PC-9 (cell line): ENCODE measurements around the gene SETBP1. TPM values are rescaled to one million over a fixed set of nuclear protein-coding genes. Genes with fewer than 3 reads are reported as not detected.

Experiments
- BruUV-seq: library from RNA; stranded (reverse); fragments of 400-500 nt; replicated peaks from 2 replicates; lab custom pipeline; 2021; lab: Mats Ljungman, UMichigan
- CTCF ChIA-PET: fragments of 300-600 bp; sonication (Branson Sonifier 250); formaldehyde crosslinking; loops from one replicate; lab custom pipeline; 2022; ENCODE audit warnings: antibody characterized with exemption; lab: Charles Lee
- POLR2A ChIA-PET: fragments of 300-600 bp; sonication (Branson Sonifier 250); formaldehyde crosslinking; loops from one replicate; lab custom pipeline; 2022; ENCODE audit warnings: antibody characterized with exemption; ENCODE audit not compliant: unreplicated experiment; lab: Charles Lee
- DNase-seq, 2 experiments: peaks; one replicate each; pipeline versions ENCODE4 v3.0.0 to v3.0.0-alpha.2; 2015 to 2022; ENCODE audit warnings: mixed read lengths in 1 of 2
- H2AFZ ChIP-seq: fragments of 200-600 bp; sonication (generic); 2 replicates; pipeline ENCODE4 v1.8.1; 2017; ENCODE audit warnings: antibody characterized with exemption
- H3F3A ChIP-seq: fragments of 200-600 bp; sonication (generic); 2 replicates; pipeline ENCODE4 v1.8.1; 2017; ENCODE audit warnings: antibody characterized with exemption, mild to moderate bottlenecking, low read depth; ENCODE audit not compliant: insufficient read depth
- H3K27ac ChIP-seq: fragments of 200-600 bp; sonication (generic); 2 replicates; pipeline ENCODE4 v1.6.1; 2016; ENCODE audit warnings: mixed run types
- H3K27me3 ChIP-seq: fragments of 200-600 bp; sonication (generic); 2 replicates; pipeline ENCODE4 v1.6.1; 2016; ENCODE audit warnings: low read depth, mixed run types; ENCODE audit not compliant: insufficient read depth
- H3K36me3 ChIP-seq: fragments of 200-600 bp; sonication (generic); 2 replicates; pipeline ENCODE4 v1.6.1; 2016; ENCODE audit warnings: low read depth, mixed run types
- H3K4me1 ChIP-seq: fragments of 200-600 bp; sonication (generic); replicated peaks from 2 replicates; pipeline ENCODE4 v1.6.1; 2016; ENCODE audit warnings: mixed run types; ENCODE audit not compliant: insufficient read depth
- H3K4me2 ChIP-seq: fragments of 200-600 bp; sonication (generic); 2 replicates; pipeline ENCODE4 v1.6.1; 2017; ENCODE audit warnings: mixed run types
- H3K4me3 ChIP-seq: fragments of 200-600 bp; sonication (generic); 2 replicates; pipeline ENCODE4 v1.6.1; 2016; ENCODE audit warnings: mixed run types
- H3K79me2 ChIP-seq: fragments of 200-600 bp; sonication (generic); 2 replicates; pipeline ENCODE4 v1.6.1; 2017; ENCODE audit warnings: low read depth, mixed run types
- H3K9me2 ChIP-seq: fragments of 200-600 bp; sonication (generic); 2 replicates; pipeline ENCODE4 v1.8.1; 2017; ENCODE audit warnings: mild to moderate bottlenecking; ENCODE audit not compliant: insufficient read depth
- H3K9me3 ChIP-seq: fragments of 200-600 bp; sonication (generic); 2 replicates; pipeline ENCODE4 v1.8.1; 2016; ENCODE audit warnings: low read depth; ENCODE audit not compliant: insufficient read depth
- H4K20me1 ChIP-seq: fragments of 200-600 bp; sonication (generic); 2 replicates; pipeline ENCODE4 v1.8.1; 2017; ENCODE audit not compliant: insufficient read depth
- CTCF ChIP-seq: fragments of 200-600 bp; sonication (generic); conservative IDR thresholded peaks from 2 replicates; pipeline ENCODE4 v1.6.1; 2017; ENCODE audit warnings: mixed run types, antibody characterized with exemption, mild to moderate bottlenecking, moderate library complexity
- EZH2 ChIP-seq: fragments of 200-600 bp; sonication (generic); IDR thresholded peaks from 2 replicates; pipeline ENCODE4 v1.8.0; 2017; ENCODE audit warnings: antibody characterized with exemption, low read depth
- intact Hi-C: fragments of 100-400 bp; cut with micrococcal nuclease; formaldehyde crosslinking; loops from one replicate; pipeline ENCODE4 v1.10.0; 2022; ENCODE audit not compliant: unreplicated experiment
- total RNA-seq: library from RNA; stranded (reverse); gene quantifications from 2 replicates; pipeline ENCODE4 v1.2.3, GENCODE V29; 2021

Gene SETBP1
- total RNA-seq, 1 experiment from 2014 or later: 9.0 TPM

GRCh38 chr18:44848644-44849335 is 168.1 kb downstream of the SETBP1 start:
- Histone ChIP-seq H3K4me3 (no peak overlapping the region), H3K27ac (no peak overlapping the region), H3K79me2 (no peaks in the 10 kb centered on the region), H3K36me3 (no peaks in the 10 kb centered on the region), H2AFZ (no peak overlapping the region), H3K27me3 (no peaks in the 10 kb centered on the region), H3K9me2 (no peaks in the 10 kb centered on the region), H3K9me3 (no peaks in the 10 kb centered on the region), H4K20me1 (no peaks in the 10 kb centered on the region), H3K4me1 (no peaks in the 10 kb centered on the region), H3F3A (no peaks in the 10 kb centered on the region), H3K4me2 (no peak overlapping the region)
- intact Hi-C loops: no loop called here
- TF ChIP-seq CTCF (no peak), EZH2 (no peak)
- no TSS peak for BruUV-seq
- POLR2A ChIA-PET: no interaction called here
- CTCF ChIA-PET: no interaction called here
- DNase-seq: no peak

- TF ChIP-seq CTCF: no peak
- TF ChIP-seq EZH2: no peak
- no peaks in the 10 kb centered on the region for H3K27me3 ChIP-seq
- no TSS peak for BruUV-seq
- H3K4me2 ChIP-seq: no peak overlapping the region
- H2AFZ ChIP-seq: no peak overlapping the region
- no peak overlapping the region for H3K27ac ChIP-seq
- intact Hi-C loops: no loop called here
- no peak for DNase-seq
- no peaks in the 10 kb centered on the region for H3F3A ChIP-seq
- ChIA-PET CTCF (no interaction called here), POLR2A (no interaction called here)
- H4K20me1 ChIP-seq: no peaks in the 10 kb centered on the region
- no peak overlapping the region for H3K4me3 ChIP-seq
- H3K9me2 ChIP-seq: no peaks in the 10 kb centered on the region
- H3K36me3 ChIP-seq: no peaks in the 10 kb centered on the region
- no peaks in the 10 kb centered on the region for H3K4me1 ChIP-seq
- H3K9me3 ChIP-seq: no peaks in the 10 kb centered on the region
- no peaks in the 10 kb centered on the region for H3K79me2 ChIP-seq
These were observed 168.7 kb downstream of the SETBP1 start for GRCh38 chr18:44849361-44849760.

- H3F3A ChIP-seq: no peaks in the 10 kb centered on the region
- BruUV-seq: no TSS peak
- H3K79me2 ChIP-seq: no peaks in the 10 kb centered on the region
- no peaks in the 10 kb centered on the region for H3K9me2 ChIP-seq
- no peak overlapping the region for H3K4me2 ChIP-seq
- ChIA-PET POLR2A (no interaction called here), CTCF (no interaction called here)
- intact Hi-C loops: no loop called here
- no peak overlapping the region for H3K4me3 ChIP-seq
- no peaks in the 10 kb centered on the region for H3K4me1 ChIP-seq
- no peak overlapping the region for H2AFZ ChIP-seq
- no peak for TF ChIP-seq CTCF
- no peak for TF ChIP-seq EZH2
- no peak for DNase-seq
- no peak overlapping the region for H3K27ac ChIP-seq
- H3K27me3 ChIP-seq: no peaks in the 10 kb centered on the region
- no peaks in the 10 kb centered on the region for H4K20me1 ChIP-seq
- no peaks in the 10 kb centered on the region for H3K36me3 ChIP-seq
- H3K9me3 ChIP-seq: no peaks in the 10 kb centered on the region
These were observed 169.3 kb downstream of the SETBP1 start for GRCh38 chr18:44850001-44850400.
